Trophoblast cell (in vitro differentiated cells and primary cell): ENCODE results near the gene ZNF562.
A peak's percentile ranks its signal among the peaks of the same experiment; 100 is the strongest.
"Not testable (repeated sequence)": the region's sequence is repeated elsewhere in the genome, so short reads cannot be mapped to it uniquely, and the experiment has no call there.

Experiments used
- DNase-seq, 2 donors: peaks; one replicate each; pipeline ENCODE4 v3.0.0-alpha.2; 2016
- H2AFZ ChIP-seq: 2 replicates; pipeline ENCODE4 v1.6.1; 2013; ENCODE audit warnings: low read length, moderate library complexity, mild to moderate bottlenecking; ENCODE audit not compliant: insufficient read depth, poor library complexity
- H2AK5ac ChIP-seq: 2 replicates; pipeline ENCODE4 v1.6.1; 2013; ENCODE audit warnings: mild to moderate bottlenecking, low read length
- H2BK120ac ChIP-seq: 2 replicates; pipeline ENCODE4 v1.6.1; 2013; ENCODE audit warnings: low read length, mild to moderate bottlenecking, moderate library complexity; ENCODE audit not compliant: insufficient read depth, poor library complexity
- H2BK12ac ChIP-seq: 2 replicates; pipeline ENCODE4 v1.6.1; 2013; ENCODE audit warnings: mild to moderate bottlenecking, low read length, moderate library complexity
- H2BK5ac ChIP-seq: 2 replicates; pipeline ENCODE4 v1.6.1; 2013; ENCODE audit warnings: low read length, low read depth, moderate library complexity, mild to moderate bottlenecking; ENCODE audit not compliant: poor library complexity
- H3K14ac ChIP-seq: 2 replicates; pipeline ENCODE4 v1.6.1; 2013; ENCODE audit warnings: mild to moderate bottlenecking, low read length
- H3K18ac ChIP-seq: 2 replicates; pipeline ENCODE4 v1.6.1; 2013; ENCODE audit warnings: mild to moderate bottlenecking, low read length
- H3K23ac ChIP-seq: 2 replicates; pipeline ENCODE4 v1.6.1; 2013; ENCODE audit warnings: low read length
- H3K27ac ChIP-seq: 2 replicates; pipeline ENCODE4 v1.5.1; 2013; ENCODE audit warnings: low read depth, mild to moderate bottlenecking, inconsistent platforms, low read length, moderate library complexity
- H3K27me3 ChIP-seq: 2 replicates; pipeline ENCODE4 v1.6.1; 2013; ENCODE audit warnings: inconsistent platforms, mild to moderate bottlenecking, low read length, moderate library complexity; ENCODE audit not compliant: insufficient read depth
- H3K36me3 ChIP-seq, 2 experiments: 1 replicate in 1 of 2; 2 replicates in 1 of 2; pipeline ENCODE4 v1.6.1; 2013; ENCODE audit warnings: low read length in 2 of 2, mild to moderate bottlenecking in 2 of 2, moderate library complexity in 1 of 2; ENCODE audit not compliant: insufficient read depth in 2 of 2, control insufficient read depth in 1 of 2
- H3K4ac ChIP-seq: 2 replicates; pipeline ENCODE4 v1.6.1; 2013; ENCODE audit warnings: low read depth, mild to moderate bottlenecking, low read length, moderate library complexity
- H3K4me1 ChIP-seq, 2 experiments: 1 replicate in 1 of 2; 2 replicates in 1 of 2; pipeline ENCODE4 v1.6.1; 2013; ENCODE audit warnings: low read length in 2 of 2, mild to moderate bottlenecking in 2 of 2, moderate library complexity in 1 of 2; ENCODE audit not compliant: insufficient read depth in 2 of 2, control insufficient read depth in 1 of 2
- H3K4me2 ChIP-seq: 2 replicates; pipeline ENCODE4 v1.6.1; 2013; ENCODE audit warnings: inconsistent platforms, mild to moderate bottlenecking, low read length, moderate library complexity
- H3K4me3 ChIP-seq: 2 replicates; pipeline ENCODE4 v1.5.1; 2013; ENCODE audit warnings: mild to moderate bottlenecking, low read depth, low read length, inconsistent platforms
- H3K79me1 ChIP-seq: one replicate; pipeline ENCODE4 v1.6.1; 2013; ENCODE audit warnings: low read length
- H3K79me2 ChIP-seq: 2 replicates; pipeline ENCODE4 v1.6.1; 2013; ENCODE audit warnings: low read length, mild to moderate bottlenecking; ENCODE audit not compliant: control insufficient read depth, insufficient read depth, poor library complexity
- H3K9ac ChIP-seq: 2 replicates; pipeline ENCODE4 v1.6.1; 2013; ENCODE audit warnings: mild to moderate bottlenecking, low read length
- H3K9me3 ChIP-seq: 2 replicates; pipeline ENCODE4 v1.6.1; 2013; ENCODE audit warnings: low read depth, mild to moderate bottlenecking, control low read depth, inconsistent platforms, low read length; ENCODE audit not compliant: insufficient read depth
- H4K12ac ChIP-seq: 2 replicates; pipeline ENCODE4 v1.6.1; 2013; ENCODE audit warnings: low read depth, mild to moderate bottlenecking, low read length, moderate library complexity
- H4K8ac ChIP-seq: 2 replicates; pipeline ENCODE4 v1.6.1; 2013; ENCODE audit warnings: low read depth, mild to moderate bottlenecking, low read length, moderate library complexity
- H4K91ac ChIP-seq: one replicate; pipeline ENCODE4 v1.6.1; 2013; ENCODE audit warnings: low read depth, mild to moderate bottlenecking, low read length, moderate library complexity
- WGBS: extraction: QIAGEN DNeasy Blood & Tissue Kit; methylation state at CpG from one replicate; pipeline ENCODE4 v1.1.7; 2013; ENCODE audit warnings: missing lambda C conversion rate; ENCODE audit not compliant: insufficient read length, insufficient coverage; ENCODE audit errors: extremely low coverage; 5-methylcytosine and 5-hydroxymethylcytosine counted together

The ZNF562 gene

DNA sequence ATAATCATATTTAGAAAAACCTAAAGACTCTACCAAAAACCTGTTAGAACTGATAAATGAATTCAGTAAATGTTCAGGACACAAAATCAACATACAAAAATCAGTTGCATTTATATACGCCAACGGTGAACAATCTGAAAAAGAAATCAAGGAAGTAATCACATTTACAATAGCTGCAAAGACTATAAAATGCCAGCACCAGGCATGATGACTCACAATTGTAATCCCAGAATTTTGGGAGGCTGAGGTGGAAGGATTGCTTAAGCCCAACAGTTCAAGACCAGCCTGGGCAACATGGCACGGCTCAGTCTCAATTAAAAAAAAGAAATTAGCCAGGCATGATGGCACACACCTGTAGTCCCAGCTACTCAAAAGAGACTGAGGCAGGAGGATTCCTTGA lies 7.0 kb downstream of the ZNF562 start:
- Histone ChIP-seq H3K27me3 (no peaks in the 10 kb centered on the region), H4K91ac (no peak overlapping the region), H3K23ac (no peak overlapping the region), H3K79me2 (peaks cover 2% of the 10 kb centered on the region), H3K27ac (no peak overlapping the region), H3K9ac (no peak overlapping the region), H3K9me3 (peaks cover 2% of the 10 kb centered on the region), H3K79me1 (no peaks in the 10 kb centered on the region), H3K4me2 (no peak overlapping the region), H2BK12ac (no peak overlapping the region), H4K12ac (no peak overlapping the region), H2AFZ (no peak overlapping the region), H2AK5ac (no peak overlapping the region), H3K36me3 (peaks cover 1 to 7% of the 10 kb centered on the region in 2 experiments), H3K4me1 (peaks cover 0 to 3% of the 10 kb centered on the region in 2 experiments), H2BK5ac (no peak overlapping the region), H4K8ac (no peak overlapping the region), H3K4me3 (no peak overlapping the region), H2BK120ac (no peak overlapping the region), H3K4ac (peak overlapping the region; percentile 79), H3K14ac (no peak overlapping the region), H3K18ac (no peak overlapping the region)
- DNase-seq = no peak
- no CpG with 5 or more reads among the region's 3 CpGs for WGBS

DNA sequence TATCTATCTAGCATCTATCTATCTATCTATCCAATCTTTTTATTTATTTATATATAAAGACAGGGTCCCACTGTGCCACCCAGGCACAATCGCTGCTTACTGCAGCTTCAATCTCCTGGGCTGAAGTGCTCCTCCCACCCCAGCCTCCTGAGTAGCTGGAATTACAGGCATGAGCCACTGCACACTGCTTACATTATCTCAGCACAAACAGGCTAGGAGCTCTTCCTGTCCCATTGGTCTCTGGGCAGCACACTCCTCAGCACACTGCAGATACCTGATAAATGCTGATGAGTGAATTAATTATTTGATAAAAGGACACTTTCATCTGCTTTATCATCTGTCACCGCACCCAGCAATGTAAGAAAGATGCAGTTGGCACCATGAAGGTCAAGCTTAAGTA lies 16.1 kb downstream of the ZNF562 start:
- peaks cover 9% of the 10 kb centered on the region for H3K9me3 ChIP-seq
- no peak overlapping the region for H4K91ac ChIP-seq
- H3K4ac ChIP-seq = no peak overlapping the region
- H2AK5ac ChIP-seq = no peak overlapping the region
- no peaks in the 10 kb centered on the region for H3K4me1 ChIP-seq
- peaks cover 18 to 28% of the 10 kb centered on the region in 2 experiments for H3K36me3 ChIP-seq
- H3K23ac ChIP-seq = no peak overlapping the region
- no peak overlapping the region for H4K12ac ChIP-seq
- no peak overlapping the region for H3K4me2 ChIP-seq
- WGBS = no CpG with 5 or more reads among the region's 2 CpGs
- H3K79me2 ChIP-seq = no peaks in the 10 kb centered on the region
- H2BK12ac ChIP-seq = no peak overlapping the region
- DNase-seq = no peak
- H2AFZ ChIP-seq = no peak overlapping the region
- H3K79me1 ChIP-seq = no peaks in the 10 kb centered on the region
- H3K27me3 ChIP-seq = no peaks in the 10 kb centered on the region
- H3K4me3 ChIP-seq = no peak overlapping the region
- no peak overlapping the region for H2BK5ac ChIP-seq
- H3K18ac ChIP-seq = no peak overlapping the region
- H3K27ac ChIP-seq = no peak overlapping the region
- H3K9ac ChIP-seq = no peak overlapping the region
- H4K8ac ChIP-seq = no peak overlapping the region
- H3K14ac ChIP-seq = no peak overlapping the region
- H2BK120ac ChIP-seq = no peak overlapping the region

DNA sequence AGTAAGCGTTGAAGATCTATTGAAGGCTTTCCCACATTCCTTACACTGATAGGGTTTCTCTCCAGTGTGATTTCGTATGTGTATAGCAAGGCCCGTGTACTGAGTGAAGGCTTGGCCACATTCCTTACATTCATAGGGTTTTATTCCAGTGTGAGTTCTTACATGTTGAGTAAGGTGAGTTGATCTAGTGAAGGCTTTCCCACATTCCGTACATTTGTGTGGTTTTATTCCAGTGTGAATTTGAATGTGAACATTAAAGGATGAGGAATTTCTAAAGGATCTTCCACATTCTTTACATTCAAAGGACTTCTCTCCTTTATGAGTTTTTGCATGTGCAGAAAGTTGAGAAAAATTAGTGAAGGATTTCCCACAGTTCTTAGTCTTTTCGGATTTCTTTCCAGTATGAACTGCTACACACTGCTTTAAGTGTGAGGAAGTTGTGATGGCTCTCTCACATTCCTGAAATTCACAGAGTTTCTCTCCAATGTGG lies 21.8 kb downstream of the ZNF562 start:
- H3K79me2 ChIP-seq, H4K91ac ChIP-seq, H3K27me3 ChIP-seq, H3K14ac ChIP-seq, H4K8ac ChIP-seq, H3K4me2 ChIP-seq, H2AFZ ChIP-seq, H2BK12ac ChIP-seq, H3K4me1 ChIP-seq, H3K27ac ChIP-seq, H3K4me3 ChIP-seq, H3K18ac ChIP-seq, H2AK5ac ChIP-seq, H3K4ac ChIP-seq, H3K79me1 ChIP-seq, H3K23ac ChIP-seq, H2BK120ac ChIP-seq, H2BK5ac ChIP-seq, H4K12ac ChIP-seq, H3K9ac ChIP-seq: not testable (repeated sequence)
- Histone ChIP-seq H3K36me3 (peaks cover 26 to 54% of the 10 kb centered on the region in 2 experiments), H3K9me3 (peaks cover 14% of the 10 kb centered on the region)
- peak in 1 of 2 donors; percentile 40 for DNase-seq
- no CpG with 5 or more reads among the region's 5 CpGs for WGBS

DNA sequence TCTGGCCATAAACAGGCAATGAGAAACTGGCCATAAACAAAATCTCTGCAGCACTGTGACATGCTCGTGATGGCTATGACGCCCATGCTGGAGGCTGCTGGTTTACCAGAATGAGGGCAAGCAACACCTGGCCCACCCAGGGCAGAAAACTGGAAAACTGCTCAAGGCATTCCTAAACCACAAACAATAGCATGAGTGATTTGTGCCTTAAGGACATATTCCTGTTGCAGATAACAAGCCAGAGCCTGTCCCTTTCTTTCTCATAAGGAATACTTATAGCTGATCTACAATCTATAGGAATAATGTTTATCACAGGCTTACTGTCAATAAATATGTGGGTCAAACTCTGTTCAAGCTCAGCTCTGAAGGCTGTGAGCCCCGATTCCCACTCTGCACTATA lies 23.4 kb downstream of the ZNF562 start:
- H3K23ac ChIP-seq, H4K8ac ChIP-seq, H3K18ac ChIP-seq, H3K4me3 ChIP-seq, H3K4me1 ChIP-seq, H3K79me1 ChIP-seq, H3K79me2 ChIP-seq, H3K27ac ChIP-seq, H3K14ac ChIP-seq, H3K27me3 ChIP-seq, H3K4ac ChIP-seq, H3K9ac ChIP-seq, H2AFZ ChIP-seq, H2BK12ac ChIP-seq, H4K12ac ChIP-seq, H4K91ac ChIP-seq, H2BK5ac ChIP-seq, H2AK5ac ChIP-seq, H3K4me2 ChIP-seq, H2BK120ac ChIP-seq: not testable (repeated sequence)
- peaks cover 14% of the 10 kb centered on the region for H3K9me3 ChIP-seq
- no CpG with 5 or more reads among the region's 3 CpGs for WGBS
- peaks cover 32 to 54% of the 10 kb centered on the region in 2 experiments for H3K36me3 ChIP-seq
- DNase-seq = peak; percentile 3 to 31
